ENCODE measurements around the gene FLT1.

The FLT1 gene

GRCh38 chr13:28541966-28542365, 47.0 kb upstream of the FLT1 start:
- TF ChIP-seq EZH2phosphoT487 (IDR thresholded peaks at IDR 0.05; ENCODE audit: borderline replicate concordance, low read length) (no peak), CTCF (IDR thresholded peaks at IDR 0.05; ENCODE audit: low read depth, low read length, poor library complexity, severe bottlenecking) (no peak)
- H3K79me2 ChIP-seq (ENCODE audit: control insufficient read depth, low read length), result no peaks in the 10 kb centered on the region
- peaks cover 11% of the 10 kb centered on the region; the same call in 1 of the 2 replicates for H3K9me3 ChIP-seq (ENCODE audit: control insufficient read depth, insufficient read depth, low read length)

GRCh38 chr13:28540612-28541011, 45.7 kb upstream of the FLT1 start:
- TF ChIP-seq CTCF (IDR thresholded peaks at IDR 0.05; ENCODE audit: low read depth, low read length, poor library complexity, severe bottlenecking), result no peak
- no peak for TF ChIP-seq EZH2phosphoT487 (IDR thresholded peaks at IDR 0.05; ENCODE audit: borderline replicate concordance, low read length)
- H3K9me2 ChIP-seq (replicated peaks; ENCODE audit: control insufficient read depth, low read length), result no peaks in the 10 kb centered on the region
- H4K20me1 ChIP-seq (ENCODE audit: control insufficient read depth, insufficient read depth, low read depth, low read length), result no peaks in the 10 kb centered on the region
- H3K27ac ChIP-seq (ENCODE audit: low read depth, low read length), result no peak overlapping the region
- H3K79me2 ChIP-seq (ENCODE audit: control insufficient read depth, low read length), result no peaks in the 10 kb centered on the region
- H3K36me3 ChIP-seq (ENCODE audit: control insufficient read depth, low read length), result no peaks in the 10 kb centered on the region
- no peaks in the 10 kb centered on the region for H3F3A ChIP-seq (ENCODE audit: control insufficient read depth, insufficient read depth)
- no peak overlapping the region for H3K4me2 ChIP-seq (ENCODE audit: low read length)
- no peak overlapping the region for H3K4me3 ChIP-seq (ENCODE audit: low read length)
- peaks cover 19% of the 10 kb centered on the region for H3K4me1 ChIP-seq (ENCODE audit: control insufficient read depth, low read length)
- H3K9me3 ChIP-seq (ENCODE audit: control insufficient read depth, insufficient read depth, low read length), result peaks cover 13% of the 10 kb centered on the region; the same call in 1 of the 2 replicates
- no peaks in the 10 kb centered on the region; the same call in 1 of the 2 replicates for H3K27me3 ChIP-seq (ENCODE audit: control insufficient read depth, low read length)

More at GRCh38 chr13:28541966-28542365, 47.0 kb upstream of the FLT1 start:
- H3K27ac ChIP-seq (ENCODE audit: low read depth, low read length), result no peak overlapping the region
- no peaks in the 10 kb centered on the region; the same call in 1 of the 2 replicates for H3K27me3 ChIP-seq (ENCODE audit: control insufficient read depth, low read length)
- 0 out of 2 replicates have a peak overlapping the region, but pooled peaks have one; percentile 11 for H3K4me3 ChIP-seq (ENCODE audit: low read length)
- H4K20me1 ChIP-seq (ENCODE audit: control insufficient read depth, insufficient read depth, low read depth, low read length), result no peaks in the 10 kb centered on the region
- H3K4me2 ChIP-seq (ENCODE audit: low read length), result 0 out of 2 replicates have a peak overlapping the region, but pooled peaks have one; percentile 7
- H3K36me3 ChIP-seq (ENCODE audit: control insufficient read depth, low read length), result no peaks in the 10 kb centered on the region
- no peaks in the 10 kb centered on the region for H3K9me2 ChIP-seq (replicated peaks; ENCODE audit: control insufficient read depth, low read length)
- H3K4me1 ChIP-seq (ENCODE audit: control insufficient read depth, low read length), result peaks cover 19% of the 10 kb centered on the region
- no peaks in the 10 kb centered on the region for H3F3A ChIP-seq (ENCODE audit: control insufficient read depth, insufficient read depth)

GRCh38 chr13:28539625-28540286, 44.8 kb upstream of the FLT1 start:
- H4K20me1 ChIP-seq (ENCODE audit: control insufficient read depth, insufficient read depth, low read depth, low read length), result no peaks in the 10 kb centered on the region
- H3K4me3 ChIP-seq (ENCODE audit: low read length), result no peak overlapping the region
- H3K9me2 ChIP-seq (replicated peaks; ENCODE audit: control insufficient read depth, low read length), result no peaks in the 10 kb centered on the region
- H3K4me2 ChIP-seq (ENCODE audit: low read length), result no peak overlapping the region
- H3K9me3 ChIP-seq (ENCODE audit: control insufficient read depth, insufficient read depth, low read length), result peaks cover 15% of the 10 kb centered on the region; the same call in 1 of the 2 replicates
- H3K27me3 ChIP-seq (ENCODE audit: control insufficient read depth, low read length), result no peaks in the 10 kb centered on the region; the same call in 1 of the 2 replicates
- no peak overlapping the region for H3K27ac ChIP-seq (ENCODE audit: low read depth, low read length)
- H3K4me1 ChIP-seq (ENCODE audit: control insufficient read depth, low read length), result peaks cover 19% of the 10 kb centered on the region
- no peaks in the 10 kb centered on the region for H3F3A ChIP-seq (ENCODE audit: control insufficient read depth, insufficient read depth)
- H3K36me3 ChIP-seq (ENCODE audit: control insufficient read depth, low read length), result no peaks in the 10 kb centered on the region
- TF ChIP-seq EZH2phosphoT487 (IDR thresholded peaks at IDR 0.05; ENCODE audit: borderline replicate concordance, low read length) (no peak), CTCF (IDR thresholded peaks at IDR 0.05; ENCODE audit: low read depth, low read length, poor library complexity, severe bottlenecking) (no peak)
- H3K79me2 ChIP-seq (ENCODE audit: control insufficient read depth, low read length), result no peaks in the 10 kb centered on the region

All from DOHH2 (cell line).